Panc1 (cell line): ENCODE measurements around the gene PRR23C. TPM values are rescaled to one million over a fixed set of nuclear protein-coding genes. Genes with fewer than 3 reads are reported as not detected.

ENCODE experiments used
- total RNA-seq: library from RNA; stranded (reverse); gene quantifications from one replicate; pipeline ENCODE4 v1.2.1, GENCODE V29; 2021; ENCODE audit not compliant: unreplicated experiment

Gene PRR23C
- total RNA-seq, 1 experiment from 2014 or later = not detected

Other genes starting within 250 kb of the PRR23C start
- gene PIK3CB, start 210.0 kb downstream of the PRR23C start, total RNA-seq = 73.9 TPM
- gene FOXL2, start 97.8 kb downstream of the PRR23C start, total RNA-seq = 12.7 TPM
- 11.4 TPM for gene FOXL2NB, start 97.7 kb downstream of the PRR23C start, total RNA-seq
- not detected for gene PRR23A, start 38.6 kb downstream of the PRR23C start, total RNA-seq
- not detected for gene PRR23B, start 24.0 kb downstream of the PRR23C start, total RNA-seq